Smooth muscle cell (in vitro differentiated cells): ENCODE measurements around the gene SGIP1. TPM values are rescaled to one million over a fixed set of nuclear protein-coding genes. Genes with fewer than 3 reads are reported as not detected.

Source experiments
- DNase-seq: peaks from one replicate; lab custom pipeline; 2025; ENCODE audit not compliant: unreplicated experiment; lab: John Stamatoyannopoulos, UW
- H2AFZ ChIP-seq: fragments of 200-600 bp; sonication (generic); 2 replicates; pipeline ENCODE4 v1.6.0; 2016; ENCODE audit warnings: antibody characterized with exemption, low read depth, mild to moderate bottlenecking
- H3F3A ChIP-seq: fragments of 200-600 bp; sonication (generic); 2 replicates; pipeline ENCODE4 v1.6.0; 2017; ENCODE audit warnings: antibody characterized with exemption, low read depth
- H3K27ac ChIP-seq: fragments of 200-600 bp; sonication (generic); 2 replicates; pipeline ENCODE4 v1.5.1; 2016; ENCODE audit warnings: low read depth, mild to moderate bottlenecking
- H3K27me3 ChIP-seq: fragments of 200-600 bp; sonication (generic); 2 replicates; pipeline ENCODE4 v1.6.1; 2016; ENCODE audit warnings: low read depth, mild to moderate bottlenecking
- H3K36me3 ChIP-seq: fragments of 200-600 bp; sonication (generic); 2 replicates; pipeline ENCODE4 v1.5.1; 2016; ENCODE audit warnings: low read depth
- H3K4me1 ChIP-seq: fragments of 200-600 bp; sonication (generic); 2 replicates; pipeline ENCODE4 v1.5.1; 2016; ENCODE audit warnings: low read depth
- H3K4me2 ChIP-seq: fragments of 200-600 bp; sonication (generic); 2 replicates; pipeline ENCODE4 v1.6.0; 2016; ENCODE audit warnings: mild to moderate bottlenecking
- H3K4me3 ChIP-seq: fragments of 200-600 bp; sonication (generic); 2 replicates; pipeline ENCODE4 v1.5.1; 2016; ENCODE audit warnings: mild to moderate bottlenecking
- H3K79me2 ChIP-seq: fragments of 200-600 bp; sonication (generic); 2 replicates; pipeline ENCODE4 v1.6.0; 2016; ENCODE audit warnings: low read depth, mild to moderate bottlenecking
- H3K9ac ChIP-seq: fragments of 200-600 bp; sonication (generic); 2 replicates; pipeline ENCODE4 v1.6.0; 2016; ENCODE audit warnings: low read depth
- H3K9me3 ChIP-seq: fragments of 200-600 bp; sonication (generic); replicated peaks from 2 replicates; pipeline ENCODE4 v1.5.1; 2016; ENCODE audit warnings: low read depth
- H4K20me1 ChIP-seq: fragments of 200-600 bp; sonication (generic); 2 replicates; pipeline ENCODE4 v1.6.0; 2016; ENCODE audit warnings: low read depth
- CTCF ChIP-seq: fragments of 200-600 bp; sonication (generic); IDR thresholded peaks from 2 replicates; pipeline ENCODE4 v1.5.1; 2017; ENCODE audit warnings: borderline replicate concordance, mild to moderate bottlenecking, antibody characterized with exemption; ENCODE audit not compliant: insufficient read depth, poor library complexity, severe bottlenecking
- WGBS: methylation state at CpG from one replicate; pipeline ENCODE4 v1.1.7; 2016; ENCODE audit warnings: low lambda C conversion rate; 5-methylcytosine and 5-hydroxymethylcytosine counted together
- polyA plus RNA-seq: library from polyadenylated mRNA; unstranded; fragments of >200 nt; fragmentation: Nextera tagmentation; extraction: Ambion mirVana; gene quantifications from 2 replicates; pipeline ENCODE4 v1.2.1, GENCODE V29; 2016
- total RNA-seq: library from RNA; depleted of rRNA; stranded (reverse); fragments of >200 nt; gene quantifications from 2 replicates; pipeline ENCODE4 v1.2.3, GENCODE V29; 2014

SGIP1 gene
- total and polyA plus RNA-seq, 2 experiments from 2014 or later: 0.89 to 3.5 TPM

GRCh38 chr1:66633159-66633558 lies 99.2 kb downstream of the SGIP1 start:
- Histone ChIP-seq H2AFZ (no peak overlapping the region), H4K20me1 (no peaks in the 10 kb centered on the region), H3K27me3 (no peaks in the 10 kb centered on the region), H3K79me2 (no peaks in the 10 kb centered on the region), H3K9ac (no peak overlapping the region), H3K9me3 (no peaks in the 10 kb centered on the region), H3K36me3 (no peaks in the 10 kb centered on the region), H3F3A (no peaks in the 10 kb centered on the region), H3K4me1 (no peaks in the 10 kb centered on the region), H3K4me3 (no peak overlapping the region), H3K4me2 (no peak overlapping the region), H3K27ac (no peak overlapping the region)
- no peak for DNase-seq
- WGBS: 89% methylated on average over 1 of the region's 1 CpG
- TF ChIP-seq CTCF: no peak

GRCh38 chr1:66637146-66637545 lies 103.2 kb downstream of the SGIP1 start:
- Histone ChIP-seq H4K20me1 (no peaks in the 10 kb centered on the region), H3K36me3 (no peaks in the 10 kb centered on the region), H3K27ac (no peak overlapping the region), H3K4me1 (no peaks in the 10 kb centered on the region), H3K9ac (no peak overlapping the region), H3K4me2 (no peak overlapping the region), H3K4me3 (no peak overlapping the region), H3F3A (no peaks in the 10 kb centered on the region), H3K9me3 (no peaks in the 10 kb centered on the region), H3K79me2 (no peaks in the 10 kb centered on the region), H2AFZ (no peak overlapping the region), H3K27me3 (no peaks in the 10 kb centered on the region)
- DNase-seq: no peak
- no peak for TF ChIP-seq CTCF
- WGBS: 89% methylated on average over 1 of the region's 1 CpG

- DNase-seq: no peak
- Histone ChIP-seq H3K27me3 (no peaks in the 10 kb centered on the region), H4K20me1 (no peaks in the 10 kb centered on the region), H3K9ac (no peak overlapping the region), H2AFZ (no peak overlapping the region), H3K4me3 (no peak overlapping the region), H3K4me1 (peaks cover 6% of the 10 kb centered on the region), H3K79me2 (no peaks in the 10 kb centered on the region), H3K27ac (no peak overlapping the region), H3K9me3 (no peaks in the 10 kb centered on the region), H3F3A (no peaks in the 10 kb centered on the region), H3K4me2 (no peak overlapping the region), H3K36me3 (no peaks in the 10 kb centered on the region)
- 90% methylated on average over 4 of the region's 4 CpGs for WGBS
- no peak for TF ChIP-seq CTCF
Observed at GRCh38 chr1:66641891-66642473, 108.0 kb downstream of the SGIP1 start.

- no peak for TF ChIP-seq CTCF
- no peak for DNase-seq
Observed at GRCh38 chr1:66642992-66643391, 109.0 kb downstream of the SGIP1 start.

More at GRCh38 chr1:66642992-66643391, 109.0 kb downstream of the SGIP1 start:
- Histone ChIP-seq H3K4me1 (peaks cover 6% of the 10 kb centered on the region), H3K4me2 (no peak overlapping the region), H3K79me2 (no peaks in the 10 kb centered on the region), H3K27ac (no peak overlapping the region), H4K20me1 (no peaks in the 10 kb centered on the region), H3F3A (no peaks in the 10 kb centered on the region), H3K9me3 (no peaks in the 10 kb centered on the region), H3K36me3 (no peaks in the 10 kb centered on the region), H3K27me3 (no peaks in the 10 kb centered on the region), H3K4me3 (no peak overlapping the region), H3K9ac (no peak overlapping the region), H2AFZ (no peak overlapping the region)
- 28% methylated on average over 3 of the region's 3 CpGs for WGBS
